Natural killer cell (primary cell): ENCODE data around the gene CDK11A. TPM values are rescaled to one million over a fixed set of nuclear protein-coding genes. Genes with fewer than 3 reads are reported as not detected.

ENCODE experiments used
- ATAC-seq, 3 donors: fragments of 150-1000 bp in 2 of 3; fragments of 200-7000 bp in 1 of 3; cut with Tn5 transposase; 1 replicate in 1 of 3; 2 replicates in 2 of 3; pipeline ENCODE4 v1.10.0; 2021; ENCODE audit warnings: mild to moderate bottlenecking in 2 of 3, moderate library complexity in 2 of 3
- DNase-seq, 2 donors: peaks; one replicate each; pipeline versions ENCODE4 v3.0.0 to v3.0.0-alpha.2; 2013 to 2021; ENCODE audit warnings: mixed read lengths in 1 of 2
- H3K27ac ChIP-seq: one replicate; pipeline ENCODE4 v1.5.1; 2013; ENCODE audit warnings: mild to moderate bottlenecking, low read length
- H3K27me3 ChIP-seq: one replicate; pipeline ENCODE4 v1.6.1; 2013; ENCODE audit warnings: low read length; ENCODE audit not compliant: control insufficient read depth, insufficient read depth
- H3K36me3 ChIP-seq: one replicate; pipeline ENCODE4 v1.6.1; 2013; ENCODE audit warnings: low read length; ENCODE audit not compliant: control insufficient read depth, insufficient read depth
- H3K4me1 ChIP-seq: one replicate; pipeline ENCODE4 v1.6.1; 2013; ENCODE audit warnings: low read length; ENCODE audit not compliant: control insufficient read depth, insufficient read depth
- H3K4me3 ChIP-seq: one replicate; pipeline ENCODE4 v1.5.1; 2013; ENCODE audit warnings: low read length
- H3K9me3 ChIP-seq: one replicate; pipeline ENCODE4 v1.6.1; 2013; ENCODE audit warnings: low read length; ENCODE audit not compliant: control insufficient read depth, insufficient read depth
- H3K27ac Mint-ChIP-seq, 2 donors: one replicate each; pipeline ENCODE4 v1.8.0; 2022; ENCODE audit warnings: mild to moderate bottlenecking in 2 of 2, mixed read lengths in 2 of 2, moderate library complexity in 1 of 2
- H3K27me3 Mint-ChIP-seq, 2 donors: one replicate each; pipeline ENCODE4 v1.8.0; 2022; ENCODE audit warnings: low read depth in 2 of 2, mixed read lengths in 2 of 2
- H3K36me3 Mint-ChIP-seq: one replicate; pipeline ENCODE4 v1.8.0; 2022; ENCODE audit warnings: mixed read lengths
- H3K4me1 Mint-ChIP-seq, 2 donors: one replicate each; pipeline ENCODE4 v1.8.0; 2022; ENCODE audit warnings: mixed read lengths in 2 of 2
- H3K4me3 Mint-ChIP-seq: one replicate; pipeline ENCODE4 v1.8.0; 2022; ENCODE audit warnings: mild to moderate bottlenecking, moderate library complexity, mixed read lengths
- H3K9me3 Mint-ChIP-seq, 2 donors: one replicate each; pipeline ENCODE4 v1.8.0; 2022; ENCODE audit warnings: mixed read lengths in 2 of 2
- CTCF ChIP-seq: fragments of 200-600 bp; IDR thresholded peaks from one replicate; pipeline ENCODE4 v1.8.0; 2022; ENCODE audit warnings: antibody characterized with exemption
- WGBS: methylation state at CpG from one replicate; pipeline ENCODE4 v1.1.7; 2013; ENCODE audit warnings: missing lambda C conversion rate; ENCODE audit not compliant: insufficient coverage; 5-methylcytosine and 5-hydroxymethylcytosine counted together
- intact Hi-C: fragments of 100-400 bp; cut with micrococcal nuclease; formaldehyde crosslinking; loops from one replicate; pipeline ENCODE4 v1.14.2; 2022
- total RNA-seq, 4 donors: library from RNA; stranded (reverse); fragments of 120-200 nt in 1 of 4; gene quantifications; one replicate each; pipeline versions ENCODE4 v1.2.3 to v1.2.4, GENCODE V29; 2013 to 2022

Gene CDK11A
- total RNA-seq, 3 donors from 2014 or later (not counting 1 experiment from before 2014, with no cell fraction given): 191 to 242 (median 216) TPM

- 92% methylated on average over 28 of the region's 28 CpGs for WGBS
- ATAC-seq: peak in 2 of 3 donors; percentile 72 to 80
- no peak overlapping the region for H3K4me3 Mint-ChIP-seq
- peaks cover 5% of the 10 kb centered on the region for H3K36me3 ChIP-seq
- peaks cover 5% of the 10 kb centered on the region for H3K4me1 ChIP-seq
- H3K27me3 ChIP-seq: no peaks in the 10 kb centered on the region
- no peaks in the 10 kb centered on the region for H3K9me3 Mint-ChIP-seq
- no peak overlapping the region for H3K27ac ChIP-seq
- H3K9me3 ChIP-seq: no peaks in the 10 kb centered on the region
- intact Hi-C loops: no loop called here
- H3K27ac Mint-ChIP-seq: peak overlapping the region in 1 of 2 donors; percentile 69
- DNase-seq: peak in 1 of 2 donors; percentile 9
- no peaks in the 10 kb centered on the region for H3K36me3 Mint-ChIP-seq
- no peak for TF ChIP-seq CTCF
- H3K4me3 ChIP-seq: no peak overlapping the region
- no peaks in the 10 kb centered on the region for H3K27me3 Mint-ChIP-seq
- H3K4me1 Mint-ChIP-seq: peaks cover 8 to 19% of the 10 kb centered on the region in 2 donors
These were observed 40.0 kb downstream of the CDK11A start for GRCh38 chr1:1684031-1684681.

GRCh38 chr1:1683104-1683905 lies 40.9 kb downstream of the CDK11A start:
- Histone ChIP-seq H3K27ac (no peak overlapping the region), H3K9me3 (no peaks in the 10 kb centered on the region), H3K4me3 (no peak overlapping the region), H3K4me1 (peaks cover 14% of the 10 kb centered on the region), H3K27me3 (no peaks in the 10 kb centered on the region), H3K36me3 (peaks cover 5% of the 10 kb centered on the region)
- H3K4me1 Mint-ChIP-seq: peaks cover 13 to 27% of the 10 kb centered on the region in 2 donors
- no peak overlapping the region for H3K4me3 Mint-ChIP-seq
- intact Hi-C loops: no loop called here
- 93% methylated on average over 26 of the region's 26 CpGs for WGBS
- peak overlapping the region in 1 of 2 donors; percentile 69 for H3K27ac Mint-ChIP-seq
- peak in 1 of 2 donors; percentile 2 for DNase-seq
- no peak for TF ChIP-seq CTCF
- H3K36me3 Mint-ChIP-seq: no peaks in the 10 kb centered on the region
- no peaks in the 10 kb centered on the region for H3K27me3 Mint-ChIP-seq
- no peaks in the 10 kb centered on the region for H3K9me3 Mint-ChIP-seq
- ATAC-seq: no peak

GRCh38 chr1:1680912-1681273 lies 43.3 kb downstream of the CDK11A start:
- Mint-ChIP-seq H3K36me3 (no peaks in the 10 kb centered on the region), H3K4me3 (no peak overlapping the region), H3K27ac (peak overlapping the region in 1 of 2 donors; percentile 57), H3K27me3 (no peaks in the 10 kb centered on the region), H3K4me1 (peaks cover 21 to 32% of the 10 kb centered on the region in 2 donors), H3K9me3 (no peaks in the 10 kb centered on the region)
- Histone ChIP-seq H3K4me3 (no peak overlapping the region), H3K4me1 (peaks cover 26% of the 10 kb centered on the region), H3K27ac (no peak overlapping the region), H3K36me3 (peaks cover 5% of the 10 kb centered on the region), H3K9me3 (no peaks in the 10 kb centered on the region), H3K27me3 (no peaks in the 10 kb centered on the region)
- ATAC-seq (no peak), DNase-seq (no peak)
- TF ChIP-seq CTCF: no peak
- intact Hi-C loops: no loop called here
- WGBS: 91% methylated on average over 11 of the region's 11 CpGs
